ENCODE measurements around the gene NCAPH2. TPM values are rescaled to one million over a fixed set of nuclear protein-coding genes. Genes with fewer than 3 reads are reported as not detected.
A peak's percentile ranks its signal among the peaks of the same experiment; 100 is the strongest.

The NCAPH2 gene
- total and polyA plus RNA-seq, 7 donors: 19.2 to 26.3 (median 22.0) TPM

- 2 to 3% (median 3%) methylated on average over 22 to 70 of the region's 70 CpGs for WGBS, 3 donors
- Histone ChIP-seq H3K9me3 (no peaks in the 10 kb centered on the region), H3K36me3 (ENCODE audit: insufficient read depth in 1 of 2, low read depth in 1 of 2) (no peaks in the 10 kb centered on the region), H3K4me1 (peaks cover 4% of the 10 kb centered on the region), H3K4me3 (peak within 1 kb of the TSS; percentile 56), H3K27ac (no peak within 1 kb of the TSS), H3K27me3 (ENCODE audit: insufficient read depth in 3 of 3, low read length in 2 of 3) (peaks cover 0 to 54% (median 26%) of the 10 kb centered on the region in 3 donors)
- intact Hi-C loops (cut with DNase I): no loop called here
- ATAC-seq (peak in 1 of 4 donors; percentile 14), DNase-seq (no peak)
- no peak for TF ChIP-seq CTCF (IDR thresholded peaks at IDR 0.05)
Observed at GRCh38 chr22:50481440-50482106, 26.5 kb upstream of the NCAPH2 start, which contains the start of gene ADM2. TSS of gene ADM2 (plus strand) at chr22:50481543. CDS start at chr22:50481848, 305 bp downstream.

- ATAC-seq: no peak
- TF ChIP-seq CTCF (IDR thresholded peaks at IDR 0.05): no peak
- Histone ChIP-seq H3K27ac (no peak overlapping the region), H3K27me3 (ENCODE audit: insufficient read depth in 3 of 3, low read length in 2 of 3) (peaks cover 0 to 59% (median 26%) of the 10 kb centered on the region in 3 donors), H3K4me1 (peaks cover 4% of the 10 kb centered on the region), H3K4me3 (peak overlapping the region; percentile 56), H3K36me3 (ENCODE audit: insufficient read depth in 1 of 2, low read depth in 1 of 2) (no peaks in the 10 kb centered on the region), H3K9me3 (no peaks in the 10 kb centered on the region)
- 39 to 47% (median 40%) methylated on average over 35 of the region's 35 CpGs for WGBS, 3 donors
- intact Hi-C loops (cut with DNase I): no loop called here
- DNase-seq: no peak
Observed at GRCh38 chr22:50482107-50483074, 25.6 kb upstream of the NCAPH2 start.

- H3K27me3 ChIP-seq (ENCODE audit: insufficient read depth in 3 of 3, low read length in 2 of 3): peaks cover 0 to 66% (median 26%) of the 10 kb centered on the region in 3 donors
- no peak for DNase-seq
- peaks cover 4% of the 10 kb centered on the region for H3K4me1 ChIP-seq
- 58 to 68% (median 65%) methylated on average over 8 to 10 of the region's 10 CpGs for WGBS, 3 donors
- no peak for ATAC-seq
- H3K9me3 ChIP-seq: no peaks in the 10 kb centered on the region
- H3K36me3 ChIP-seq (ENCODE audit: insufficient read depth in 1 of 2, low read depth in 1 of 2): no peaks in the 10 kb centered on the region
- H3K27ac ChIP-seq: no peak overlapping the region
- intact Hi-C loops (cut with DNase I): no loop called here
- H3K4me3 ChIP-seq: no peak overlapping the region
- TF ChIP-seq CTCF (IDR thresholded peaks at IDR 0.05): no peak
Observed at GRCh38 chr22:50483106-50483505, 24.9 kb upstream of the NCAPH2 start.

GRCh38 chr22:50483556-50483955, 24.5 kb upstream of the NCAPH2 start:
- Histone ChIP-seq H3K9me3 (no peaks in the 10 kb centered on the region), H3K27ac (no peak overlapping the region), H3K4me1 (peaks cover 4% of the 10 kb centered on the region), H3K4me3 (no peak overlapping the region), H3K27me3 (ENCODE audit: insufficient read depth in 3 of 3, low read length in 2 of 3) (peaks cover 0 to 66% (median 25%) of the 10 kb centered on the region in 3 donors), H3K36me3 (ENCODE audit: insufficient read depth in 1 of 2, low read depth in 1 of 2) (no peaks in the 10 kb centered on the region)
- intact Hi-C loops (cut with DNase I): no loop called here
- TF ChIP-seq CTCF (IDR thresholded peaks at IDR 0.05): no peak
- WGBS, 3 donors: 82 to 85% (median 83%) methylated on average over 8 of the region's 8 CpGs
- DNase-seq: no peak
- no peak for ATAC-seq

Measured in psoas muscle (tissue), 8 donors.